H1 (cell line): Measurements from ENCODE around the gene BLVRA. TPM values are rescaled to one million over a fixed set of nuclear protein-coding genes. Genes with fewer than 3 reads are reported as not detected.

Experiments
- SIX5 ChIP-seq: IDR thresholded peaks from 2 replicates; pipeline ENCODE4 v1.6.1; 2011; ENCODE audit warnings: mild to moderate bottlenecking, low read depth, low read length
- polyA plus RNA-seq, 7 experiments: library from polyadenylated mRNA; depleted of rRNA in 3 of 7; stranded (reverse) in 5 of 7; unstranded in 2 of 7; fragments of >200 nt in 5 of 7; fragments of 200-250 nt in 2 of 7; gene quantifications; 1 replicate in 5 of 7; 2 replicates in 1 of 7; 4 replicates in 1 of 7; pipeline versions ENCODE4 v1.2.1 to v1.2.3, GENCODE V29; 2011 to 2013; ENCODE audit warnings: missing spikeins in 2 of 7, mixed read lengths in 2 of 7
- total RNA-seq: library from RNA; stranded (reverse); fragmentation: NEBNext Ultra II Directional; extraction: Animal tissue kit (Norgen Biotek cat#: 25700); gene quantifications from 2 replicates; pipeline ENCODE4 v1.2.1, GENCODE V29; 2021

Gene BLVRA
- total and polyA plus RNA-seq, 2 of the 8 experiments (the other 6 are each of a cell fraction or from before 2014, with no cell fraction given), result 16.1 to 37.1 TPM

DNA sequence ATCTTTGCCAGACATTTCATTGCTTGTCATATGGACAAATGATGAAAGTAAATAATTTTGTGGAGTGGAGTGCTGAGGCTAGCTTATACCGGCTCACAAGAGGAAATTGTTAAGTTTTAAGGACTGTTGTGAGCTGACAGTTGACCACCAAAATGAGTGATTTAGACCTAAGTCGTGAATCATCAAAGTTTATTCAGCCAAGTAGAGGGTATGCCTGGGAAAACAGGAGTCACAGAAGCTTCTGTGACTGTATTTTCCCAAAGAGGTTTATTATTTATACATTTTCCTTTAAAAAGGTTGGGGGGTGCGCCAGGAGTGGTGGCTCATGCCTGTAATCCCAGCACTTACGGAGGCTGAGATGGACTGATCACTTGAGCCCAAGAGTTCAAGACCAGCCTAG lies 89.0 kb downstream of the BLVRA start (continued):
- TF ChIP-seq SIX5, result no peak
